ENCODE measurements around the gene XYLT2.
"Not testable (repeated sequence)": the region's sequence is repeated elsewhere in the genome, so short reads cannot be mapped to it uniquely, and the experiment has no call there.

DNA sequence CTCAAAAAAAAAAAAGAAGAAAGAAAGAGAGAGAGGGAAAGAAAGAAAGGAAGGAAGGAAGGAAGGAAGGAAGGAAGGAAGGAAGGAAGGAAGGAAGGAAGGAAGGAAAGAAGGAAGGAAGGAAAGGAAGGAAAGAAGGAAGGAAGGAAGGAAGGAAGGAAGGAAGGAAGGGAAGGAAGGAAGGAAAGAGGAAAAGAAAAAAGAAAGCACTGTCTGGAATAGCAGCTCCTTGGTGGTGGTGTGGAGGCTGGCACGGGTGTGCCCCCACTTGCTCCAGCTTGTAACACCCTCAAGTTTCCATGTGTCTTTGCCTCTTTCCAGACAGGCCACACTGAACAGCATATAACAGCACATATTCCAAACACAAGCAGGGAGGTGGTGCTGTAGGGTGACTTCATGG is 45.1 kb upstream of the XYLT2 start:
- TF ChIP-seq, protein P1, sequence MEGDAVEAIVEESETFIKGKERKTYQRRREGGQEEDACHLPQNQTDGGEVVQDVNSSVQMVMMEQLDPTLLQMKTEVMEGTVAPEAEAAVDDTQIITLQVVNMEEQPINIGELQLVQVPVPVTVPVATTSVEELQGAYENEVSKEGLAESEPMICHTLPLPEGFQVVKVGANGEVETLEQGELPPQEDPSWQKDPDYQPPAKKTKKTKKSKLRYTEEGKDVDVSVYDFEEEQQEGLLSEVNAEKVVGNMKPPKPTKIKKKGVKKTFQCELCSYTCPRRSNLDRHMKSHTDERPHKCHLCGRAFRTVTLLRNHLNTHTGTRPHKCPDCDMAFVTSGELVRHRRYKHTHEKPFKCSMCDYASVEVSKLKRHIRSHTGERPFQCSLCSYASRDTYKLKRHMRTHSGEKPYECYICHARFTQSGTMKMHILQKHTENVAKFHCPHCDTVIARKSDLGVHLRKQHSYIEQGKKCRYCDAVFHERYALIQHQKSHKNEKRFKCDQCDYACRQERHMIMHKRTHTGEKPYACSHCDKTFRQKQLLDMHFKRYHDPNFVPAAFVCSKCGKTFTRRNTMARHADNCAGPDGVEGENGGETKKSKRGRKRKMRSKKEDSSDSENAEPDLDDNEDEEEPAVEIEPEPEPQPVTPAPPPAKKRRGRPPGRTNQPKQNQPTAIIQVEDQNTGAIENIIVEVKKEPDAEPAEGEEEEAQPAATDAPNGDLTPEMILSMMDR (IDR thresholded peaks at IDR 0.05), result not testable (repeated sequence)
- TF ChIP-seq POLR2AphosphoS5 (IDR thresholded peaks at IDR 0.05; ENCODE audit: low read depth, low read length); SIN3A (IDR thresholded peaks at IDR 0.05; ENCODE audit: borderline replicate concordance, insufficient read depth, low read depth, low read length): not testable (repeated sequence)

Measured in Panc1 (cell line).